Activated CD8-positive, alpha-beta T cell treated with anti-CD3 and anti-CD28 coated beads for 36 hours (primary cell): ENCODE results near the gene PHF2. TPM values are rescaled to one million over a fixed set of nuclear protein-coding genes. Genes with fewer than 3 reads are reported as not detected.

ENCODE experiments used
- ATAC-seq: fragments of 200-7000 bp; cut with Tn5 transposase; one replicate; pipeline ENCODE4 v1.10.0; 2021; ENCODE audit warnings: mild to moderate bottlenecking, moderate library complexity
- CTCF ChIA-PET: fragments of 350-600 bp; sonication (Branson Sonifier 250); formaldehyde crosslinking; loops from one replicate; lab custom pipeline; 2021; ENCODE audit warnings: antibody characterized with exemption; lab: Charles Lee
- POLR2A ChIA-PET: fragments of 350-600 bp; sonication (Branson Sonifier 250); formaldehyde crosslinking; loops from one replicate; lab custom pipeline; 2021; ENCODE audit warnings: antibody characterized with exemption; lab: Charles Lee
- DNase-seq: peaks from one replicate; pipeline ENCODE4 v3.0.0-alpha.2; 2020
- H3K27ac Mint-ChIP-seq: one replicate; pipeline ENCODE4 v1.8.0; 2021; ENCODE audit warnings: mild to moderate bottlenecking, mixed read lengths
- H3K27me3 Mint-ChIP-seq: one replicate; pipeline ENCODE4 v1.8.0; 2021; ENCODE audit warnings: mixed read lengths
- H3K36me3 Mint-ChIP-seq: one replicate; pipeline ENCODE4 v1.8.0; 2021; ENCODE audit warnings: low read depth, mixed read lengths
- H3K4me1 Mint-ChIP-seq: one replicate; pipeline ENCODE4 v1.8.0; 2021; ENCODE audit warnings: low read depth, mixed read lengths
- H3K4me3 Mint-ChIP-seq: one replicate; pipeline ENCODE4 v1.8.0; 2021; ENCODE audit warnings: mild to moderate bottlenecking, moderate library complexity, mixed read lengths
- H3K9me3 Mint-ChIP-seq: one replicate; pipeline ENCODE4 v1.8.0; 2021; ENCODE audit warnings: mixed read lengths
- intact Hi-C: fragments of 100-400 bp; cut with micrococcal nuclease; formaldehyde crosslinking; loops from one replicate; pipeline ENCODE4 v1.10.0; 2022
- total RNA-seq, 2 experiments: library from RNA; stranded (reverse); gene quantifications; one replicate each; pipeline ENCODE4 v1.2.3, GENCODE V29; 2021
- TF ChIP-seq, protein P1 (sequence below): fragments of 200-600 bp; IDR thresholded peaks from one replicate; pipeline ENCODE4 v1.8.0; 2022; ENCODE audit warnings: antibody characterized with exemption, mild to moderate bottlenecking

The PHF2 gene
- total RNA-seq, 2 experiments from 2014 or later, result 12.9 to 13.1 TPM

DNA sequence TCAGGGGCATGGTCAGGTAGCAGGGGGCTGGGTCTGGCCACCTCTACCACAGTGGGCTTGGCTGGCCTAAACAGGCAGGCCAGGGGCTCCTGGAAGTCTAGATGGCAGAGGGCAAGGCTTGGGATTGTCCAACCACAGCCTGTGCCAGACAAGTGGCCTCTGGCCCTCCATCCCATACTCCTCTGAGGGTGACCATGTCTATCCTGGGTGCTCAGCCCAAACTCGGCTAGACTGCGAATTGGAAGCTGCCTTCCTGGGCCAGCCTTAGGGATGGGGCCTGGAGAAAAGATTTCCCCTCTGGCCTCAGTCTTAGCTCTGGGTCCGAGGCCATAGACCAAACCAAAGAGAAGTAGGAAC lies 110.5 kb downstream of the PHF2 start:
- intact Hi-C loops, result no loop called here
- peaks cover 2% of the 10 kb centered on the region for H3K27me3 Mint-ChIP-seq
- no peaks in the 10 kb centered on the region for H3K4me1 Mint-ChIP-seq
- H3K36me3 Mint-ChIP-seq, result no peaks in the 10 kb centered on the region
- no peak overlapping the region for H3K27ac Mint-ChIP-seq
- ATAC-seq (no peak), DNase-seq (no peak)
- H3K4me3 Mint-ChIP-seq, result no peak overlapping the region
- TF ChIP-seq, protein P1, sequence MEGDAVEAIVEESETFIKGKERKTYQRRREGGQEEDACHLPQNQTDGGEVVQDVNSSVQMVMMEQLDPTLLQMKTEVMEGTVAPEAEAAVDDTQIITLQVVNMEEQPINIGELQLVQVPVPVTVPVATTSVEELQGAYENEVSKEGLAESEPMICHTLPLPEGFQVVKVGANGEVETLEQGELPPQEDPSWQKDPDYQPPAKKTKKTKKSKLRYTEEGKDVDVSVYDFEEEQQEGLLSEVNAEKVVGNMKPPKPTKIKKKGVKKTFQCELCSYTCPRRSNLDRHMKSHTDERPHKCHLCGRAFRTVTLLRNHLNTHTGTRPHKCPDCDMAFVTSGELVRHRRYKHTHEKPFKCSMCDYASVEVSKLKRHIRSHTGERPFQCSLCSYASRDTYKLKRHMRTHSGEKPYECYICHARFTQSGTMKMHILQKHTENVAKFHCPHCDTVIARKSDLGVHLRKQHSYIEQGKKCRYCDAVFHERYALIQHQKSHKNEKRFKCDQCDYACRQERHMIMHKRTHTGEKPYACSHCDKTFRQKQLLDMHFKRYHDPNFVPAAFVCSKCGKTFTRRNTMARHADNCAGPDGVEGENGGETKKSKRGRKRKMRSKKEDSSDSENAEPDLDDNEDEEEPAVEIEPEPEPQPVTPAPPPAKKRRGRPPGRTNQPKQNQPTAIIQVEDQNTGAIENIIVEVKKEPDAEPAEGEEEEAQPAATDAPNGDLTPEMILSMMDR, result no peak
- peaks cover 11% of the 10 kb centered on the region for H3K9me3 Mint-ChIP-seq
- ChIA-PET CTCF (no interaction called here), POLR2A (no interaction called here)

DNA sequence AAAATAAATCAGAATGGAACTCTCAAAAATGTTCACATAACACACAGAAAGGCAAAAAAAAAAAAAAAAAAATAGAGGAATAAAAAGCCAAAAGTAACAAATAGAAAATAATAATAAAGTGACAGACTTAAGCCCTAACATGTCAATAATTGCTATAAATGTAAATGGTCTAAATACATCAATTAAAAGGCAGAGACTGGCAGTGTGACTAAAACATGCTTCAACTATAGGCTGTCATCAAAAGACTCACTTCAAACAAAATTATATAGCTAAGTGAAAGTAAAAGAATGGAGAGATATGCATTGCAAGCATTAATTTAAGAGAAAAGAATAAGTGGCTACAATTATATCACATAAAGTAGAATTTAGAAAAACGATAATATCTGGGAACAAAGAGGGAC lies 114.2 kb downstream of the PHF2 start:
- CTCF ChIA-PET, result interaction anchor here (1.6 kb wide), 1 partner anchor 9 kb away, joined by 5 read pairs; no protein-coding TSS in a partner anchor
- DNase-seq (no peak), ATAC-seq (no peak)
- Mint-ChIP-seq H3K4me3 (no peak overlapping the region), H3K36me3 (no peaks in the 10 kb centered on the region), H3K9me3 (peaks cover 11% of the 10 kb centered on the region), H3K27ac (no peak overlapping the region), H3K4me1 (no peaks in the 10 kb centered on the region), H3K27me3 (peaks cover 8% of the 10 kb centered on the region)
- intact Hi-C loops, result no loop called here
- POLR2A ChIA-PET, result no interaction called here
- TF ChIP-seq, protein P1, result no peak

DNA sequence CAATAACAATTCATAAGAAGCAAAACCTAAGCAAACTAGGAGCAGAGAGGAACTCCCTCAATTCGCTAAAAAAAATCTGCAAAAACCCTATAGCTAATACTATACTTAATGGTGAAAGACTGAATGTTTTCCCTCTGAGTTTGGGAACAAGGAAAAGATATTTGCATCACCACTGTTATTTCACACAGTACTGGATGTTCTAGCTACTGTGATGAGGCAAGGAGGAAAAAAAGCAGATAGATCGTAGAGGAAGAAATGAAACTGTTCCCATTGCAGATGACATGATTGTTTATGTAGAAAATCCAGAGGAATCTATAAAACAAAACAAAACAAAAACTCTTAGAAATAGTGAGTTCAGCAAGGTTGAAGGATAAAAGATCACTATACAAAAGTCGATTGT lies 116.7 kb downstream of the PHF2 start:
- intact Hi-C loops, result no loop called here
- CTCF ChIA-PET, result no interaction called here
- Mint-ChIP-seq H3K4me1 (no peaks in the 10 kb centered on the region), H3K27ac (no peak overlapping the region), H3K27me3 (peaks cover 8% of the 10 kb centered on the region), H3K9me3 (peaks cover 11% of the 10 kb centered on the region), H3K36me3 (no peaks in the 10 kb centered on the region), H3K4me3 (no peak overlapping the region)
- POLR2A ChIA-PET, result no interaction called here
- no peak for DNase-seq
- ATAC-seq, result no peak
- TF ChIP-seq, protein P1, result no peak

DNA sequence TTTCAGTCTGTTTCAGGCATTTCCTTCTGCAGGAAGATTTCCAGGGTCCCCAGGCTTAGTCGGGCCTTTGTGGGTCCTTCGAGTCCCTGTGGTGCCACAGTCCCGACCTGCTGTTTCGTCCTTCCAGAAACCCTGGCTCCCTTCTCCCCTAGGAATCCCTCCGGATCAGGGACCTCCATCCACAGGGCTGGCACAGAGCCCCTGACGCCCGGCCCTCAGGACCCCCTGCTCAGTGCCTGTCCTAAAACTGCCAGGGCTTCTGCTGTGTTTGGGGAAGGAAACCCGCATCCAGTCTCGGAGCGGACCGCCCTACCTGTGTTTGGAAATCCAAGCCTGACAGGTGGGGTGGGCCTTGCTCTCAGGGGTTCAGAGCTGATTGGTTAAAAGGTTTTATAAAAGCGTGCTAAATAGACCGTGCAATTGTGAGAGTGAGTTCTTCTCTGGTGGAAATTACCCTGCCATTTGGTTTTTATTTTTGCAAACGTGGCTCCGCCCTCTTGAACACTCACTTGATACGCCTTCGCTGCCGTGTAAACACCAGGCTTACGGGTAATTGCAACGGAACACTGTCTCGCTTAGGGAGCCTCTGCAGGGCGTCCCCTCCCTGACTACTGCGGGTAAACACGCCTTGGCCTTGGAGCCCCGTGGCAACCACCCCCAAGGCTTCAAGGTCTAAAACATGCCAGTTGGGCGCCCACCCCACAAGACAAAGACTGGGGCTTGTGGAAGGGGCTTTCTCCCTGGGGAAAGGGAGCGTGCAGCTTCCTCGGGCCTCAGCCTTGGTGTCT lies 121.2 kb downstream of the PHF2 start:
- no peaks in the 10 kb centered on the region for H3K36me3 Mint-ChIP-seq
- no peaks in the 10 kb centered on the region for H3K9me3 Mint-ChIP-seq
- H3K4me1 Mint-ChIP-seq, result no peaks in the 10 kb centered on the region
- DNase-seq (no peak), ATAC-seq (no peak)
- H3K27ac Mint-ChIP-seq, result no peak overlapping the region
- H3K4me3 Mint-ChIP-seq, result no peak overlapping the region
- CTCF ChIA-PET, result no interaction called here
- intact Hi-C loops, result no loop called here
- POLR2A ChIA-PET, result no interaction called here
- TF ChIP-seq, protein P1, result no peak
- peaks cover 5% of the 10 kb centered on the region for H3K27me3 Mint-ChIP-seq

DNA sequence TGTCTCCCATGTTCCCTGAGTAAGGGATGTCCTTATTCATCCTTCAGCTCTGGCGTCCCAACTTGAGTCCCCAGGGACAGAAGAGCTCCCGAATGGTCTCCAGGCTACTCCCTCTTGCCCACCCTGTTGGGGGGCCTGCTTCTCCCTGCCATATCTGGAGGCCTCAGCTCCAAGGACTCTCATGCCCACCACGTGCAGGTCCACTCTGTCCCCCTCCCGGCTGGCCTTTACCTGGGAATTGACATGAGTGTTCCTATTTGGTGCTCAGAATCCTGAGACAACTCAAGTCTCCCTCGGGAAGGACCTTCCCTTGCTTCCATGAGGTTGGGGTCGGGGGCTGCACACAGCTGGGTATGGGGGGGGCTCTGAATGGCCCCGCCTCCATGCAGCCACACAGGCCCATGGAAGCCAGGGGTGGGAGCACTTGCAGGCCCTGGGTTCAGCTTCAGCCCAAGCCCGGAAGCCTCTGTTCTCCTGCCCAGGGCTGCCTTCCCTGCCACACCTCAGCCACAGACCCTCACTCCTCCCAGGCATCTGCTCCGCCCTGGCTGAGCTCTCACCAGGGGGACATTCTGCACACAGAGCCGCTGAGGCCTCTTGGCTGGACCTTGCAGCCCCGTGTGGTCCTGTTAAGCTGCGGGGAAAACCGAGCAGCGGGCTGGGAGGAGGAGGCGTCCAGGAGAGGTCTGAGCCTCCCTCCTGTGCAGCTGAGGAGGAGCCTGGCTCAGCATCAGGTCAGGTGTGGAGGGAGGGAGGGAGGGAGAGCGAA lies 121.9 kb downstream of the PHF2 start:
- peaks cover 5% of the 10 kb centered on the region for H3K27me3 Mint-ChIP-seq
- intact Hi-C loops, result no loop called here
- no peaks in the 10 kb centered on the region for H3K4me1 Mint-ChIP-seq
- no peak for ATAC-seq
- DNase-seq, result no peak
- H3K36me3 Mint-ChIP-seq, result no peaks in the 10 kb centered on the region
- no peak overlapping the region for H3K27ac Mint-ChIP-seq
- ChIA-PET CTCF (no interaction called here), POLR2A (no interaction called here)
- TF ChIP-seq, protein P1, result no peak
- peaks cover 2% of the 10 kb centered on the region for H3K9me3 Mint-ChIP-seq
- no peak overlapping the region for H3K4me3 Mint-ChIP-seq
